HG03457 (cell line): Measurements from ENCODE around the gene DHX38.
A peak's percentile ranks its signal among the peaks of the same experiment; 100 is the strongest.

Experiments
- ATAC-seq: cut with Tn5 transposase; IDR thresholded peaks from one replicate; pipeline ENCODE4 v1.9.1; 2021; ENCODE audit warnings: moderate number of reproducible peaks; ENCODE audit not compliant: unreplicated experiment

The DHX38 gene

GRCh38 chr16:72083778-72084404 lies 9.8 kb upstream of the DHX38 start:
- ATAC-seq: no peak

- no peak for ATAC-seq
Observed at GRCh38 chr16:72084445-72084844, 9.2 kb upstream of the DHX38 start.

- ATAC-seq: no peak
Observed at GRCh38 chr16:72085002-72085401, 8.6 kb upstream of the DHX38 start.

- ATAC-seq: no peak
Observed at GRCh38 chr16:72091217-72091616, 2.4 kb upstream of the DHX38 start.

- ATAC-seq: no peak
Observed at GRCh38 chr16:72092832-72093447, 707 bp upstream of the DHX38 start.

- no peak for ATAC-seq
Observed at GRCh38 chr16:72094266-72094610, 591 bp downstream of the DHX38 start.

GRCh38 chr16:72098936-72099335 lies 5.3 kb downstream of the DHX38 start:
- no peak for ATAC-seq

- peak; percentile 52 for ATAC-seq
Observed at GRCh38 chr16:72099377-72099818, 5.8 kb downstream of the DHX38 start.

- no peak for ATAC-seq
Observed at GRCh38 chr16:72101195-72101594, 7.5 kb downstream of the DHX38 start.

GRCh38 chr16:72104905-72105304 lies 11.3 kb downstream of the DHX38 start:
- ATAC-seq: no peak

GRCh38 chr16:72105978-72106377 lies 12.3 kb downstream of the DHX38 start:
- no peak for ATAC-seq

- ATAC-seq: no peak
Observed at GRCh38 chr16:72107371-72107770, 13.7 kb downstream of the DHX38 start.

- ATAC-seq: no peak
Observed at GRCh38 chr16:72108353-72109102, 14.9 kb downstream of the DHX38 start.

GRCh38 chr16:72109300-72109699 lies 15.7 kb downstream of the DHX38 start:
- ATAC-seq: no peak

GRCh38 chr16:72109966-72110530 lies 16.4 kb downstream of the DHX38 start:
- no peak for ATAC-seq

- ATAC-seq: no peak
Observed at GRCh38 chr16:72110662-72111615, 17.3 kb downstream of the DHX38 start.

GRCh38 chr16:72111657-72112451 lies 18.2 kb downstream of the DHX38 start:
- ATAC-seq: no peak

- ATAC-seq: no peak
Observed at GRCh38 chr16:72112452-72112792, 18.8 kb downstream of the DHX38 start.

- no peak for ATAC-seq
Observed at GRCh38 chr16:72112906-72113615, 19.4 kb downstream of the DHX38 start.

GRCh38 chr16:72113616-72113945 lies 19.9 kb downstream of the DHX38 start:
- no peak for ATAC-seq
